HG03354 (cell line): ENCODE data around the gene MCOLN3.
"Not testable (repeated sequence)": the region's sequence is repeated elsewhere in the genome, so short reads cannot be mapped to it uniquely, and the experiment has no call there.

Experiments used
- ATAC-seq: cut with Tn5 transposase; IDR thresholded peaks from one replicate; pipeline ENCODE4 v1.9.1; 2021; ENCODE audit warnings: mild to moderate bottlenecking; ENCODE audit not compliant: unreplicated experiment, poor library complexity, severe bottlenecking

MCOLN3 gene

GRCh38 chr1:85054664-85055063 lies 6.4 kb upstream of the MCOLN3 start:
- no peak for ATAC-seq

GRCh38 chr1:85049735-85050166 lies 1.5 kb upstream of the MCOLN3 start:
- ATAC-seq: no peak

- peak; percentile 57 for ATAC-seq
These were observed 616 bp downstream of the MCOLN3 start for GRCh38 chr1:85047472-85048295.

GRCh38 chr1:85047144-85047471 lies 1.2 kb downstream of the MCOLN3 start:
- no peak for ATAC-seq

GRCh38 chr1:85042413-85042812 lies 5.9 kb downstream of the MCOLN3 start:
- ATAC-seq: no peak

- no peak for ATAC-seq
These were observed 6.5 kb downstream of the MCOLN3 start for GRCh38 chr1:85041793-85042192.

- ATAC-seq: no peak
These were observed 15.1 kb downstream of the MCOLN3 start for GRCh38 chr1:85033221-85033620.

- no peak for ATAC-seq
These were observed 17.8 kb downstream of the MCOLN3 start for GRCh38 chr1:85030536-85030935.

- ATAC-seq: no peak
These were observed 20.1 kb downstream of the MCOLN3 start for GRCh38 chr1:85028151-85028550.

GRCh38 chr1:85027242-85027983 lies 20.9 kb downstream of the MCOLN3 start:
- ATAC-seq: peak; percentile 77

- ATAC-seq: no peak
These were observed 22.4 kb downstream of the MCOLN3 start for GRCh38 chr1:85025940-85026339.

GRCh38 chr1:85024736-85025135 lies 23.6 kb downstream of the MCOLN3 start:
- ATAC-seq: no peak

- no peak for ATAC-seq
These were observed 25.6 kb downstream of the MCOLN3 start for GRCh38 chr1:85022700-85023099.

GRCh38 chr1:85019994-85020393 lies 28.3 kb downstream of the MCOLN3 start:
- ATAC-seq: no peak

- no peak for ATAC-seq
These were observed 32.5 kb downstream of the MCOLN3 start for GRCh38 chr1:85015826-85016225.

- ATAC-seq: not testable (repeated sequence)
These were observed 42.7 kb downstream of the MCOLN3 start for GRCh38 chr1:85005641-85006040.

- ATAC-seq: no peak
These were observed 46.6 kb downstream of the MCOLN3 start for GRCh38 chr1:85001742-85002141.

- ATAC-seq: no peak
These were observed 49.5 kb downstream of the MCOLN3 start for GRCh38 chr1:84998642-84999280.

GRCh38 chr1:84997667-84998600 lies 50.4 kb downstream of the MCOLN3 start:
- ATAC-seq: no peak
